ENCODE results near the gene ICA1L.

GRCh38 chr2:202723746-202724145 lies 147.8 kb downstream of the ICA1L start:
- no peak for TF ChIP-seq CTCF (IDR thresholded peaks at IDR 0.05)
- no peak for TF ChIP-seq ZFX (IDR thresholded peaks at IDR 0.05; ENCODE audit: borderline replicate concordance)

All from 22Rv1 (cell line).